SKM-1 (cell line): ENCODE measurements around the gene B4GALT3.

ENCODE experiments used
- DNase-seq: peaks from one replicate; lab custom pipeline; 2025; ENCODE audit not compliant: unreplicated experiment; lab: John Stamatoyannopoulos, UW

Gene B4GALT3

GRCh38 chr1:161188381-161188780 is 11.1 kb upstream of the B4GALT3 start:
- no peak for DNase-seq

- DNase-seq, result no peak
These were observed 10.0 kb upstream of the B4GALT3 start for GRCh38 chr1:161187311-161187710.

- DNase-seq, result peak; percentile 99
These were observed 8.5 kb upstream of the B4GALT3 start for GRCh38 chr1:161185732-161186311.

- DNase-seq, result peak; percentile 99
These were observed 8.0 kb upstream of the B4GALT3 start for GRCh38 chr1:161185282-161185682.

- DNase-seq, result no peak
These were observed 4.9 kb upstream of the B4GALT3 start for GRCh38 chr1:161182214-161182613.

- no peak for DNase-seq
These were observed 3.3 kb upstream of the B4GALT3 start for GRCh38 chr1:161180639-161181038.

GRCh38 chr1:161179698-161180097 is 2.4 kb upstream of the B4GALT3 start:
- DNase-seq, result no peak

GRCh38 chr1:161177936-161178244 is 583 bp upstream of the B4GALT3 start:
- DNase-seq, result no peak

- no peak for DNase-seq
These were observed 717 bp downstream of the B4GALT3 start for GRCh38 chr1:161176468-161177111.

GRCh38 chr1:161175771-161176453 is 1.4 kb downstream of the B4GALT3 start:
- DNase-seq, result no peak

- DNase-seq, result no peak
These were observed 2.4 kb downstream of the B4GALT3 start for GRCh38 chr1:161174911-161175310.

GRCh38 chr1:161173711-161174110 is 3.6 kb downstream of the B4GALT3 start:
- no peak for DNase-seq

GRCh38 chr1:161172776-161173376 is 4.4 kb downstream of the B4GALT3 start:
- no peak for DNase-seq

- no peak for DNase-seq
These were observed 5.0 kb downstream of the B4GALT3 start for GRCh38 chr1:161172349-161172748.

GRCh38 chr1:161171696-161172095 is 5.6 kb downstream of the B4GALT3 start:
- no peak for DNase-seq

- DNase-seq, result no peak
These were observed 6.1 kb downstream of the B4GALT3 start for GRCh38 chr1:161171191-161171590.

- no peak for DNase-seq
These were observed 8.4 kb downstream of the B4GALT3 start for GRCh38 chr1:161168906-161169305.

GRCh38 chr1:161166669-161167548 is 10.4 kb downstream of the B4GALT3 start:
- peak; percentile 18 for DNase-seq

GRCh38 chr1:161165742-161166668 is 11.3 kb downstream of the B4GALT3 start, which contains the start of gene PPOX:
TSS of gene PPOX (plus strand) at chr1:161166426. CDS start at chr1:161166848, 422 bp downstream.
- DNase-seq, result peak; percentile 99
